ENCODE results near the gene EHD4.

The EHD4 gene

DNA sequence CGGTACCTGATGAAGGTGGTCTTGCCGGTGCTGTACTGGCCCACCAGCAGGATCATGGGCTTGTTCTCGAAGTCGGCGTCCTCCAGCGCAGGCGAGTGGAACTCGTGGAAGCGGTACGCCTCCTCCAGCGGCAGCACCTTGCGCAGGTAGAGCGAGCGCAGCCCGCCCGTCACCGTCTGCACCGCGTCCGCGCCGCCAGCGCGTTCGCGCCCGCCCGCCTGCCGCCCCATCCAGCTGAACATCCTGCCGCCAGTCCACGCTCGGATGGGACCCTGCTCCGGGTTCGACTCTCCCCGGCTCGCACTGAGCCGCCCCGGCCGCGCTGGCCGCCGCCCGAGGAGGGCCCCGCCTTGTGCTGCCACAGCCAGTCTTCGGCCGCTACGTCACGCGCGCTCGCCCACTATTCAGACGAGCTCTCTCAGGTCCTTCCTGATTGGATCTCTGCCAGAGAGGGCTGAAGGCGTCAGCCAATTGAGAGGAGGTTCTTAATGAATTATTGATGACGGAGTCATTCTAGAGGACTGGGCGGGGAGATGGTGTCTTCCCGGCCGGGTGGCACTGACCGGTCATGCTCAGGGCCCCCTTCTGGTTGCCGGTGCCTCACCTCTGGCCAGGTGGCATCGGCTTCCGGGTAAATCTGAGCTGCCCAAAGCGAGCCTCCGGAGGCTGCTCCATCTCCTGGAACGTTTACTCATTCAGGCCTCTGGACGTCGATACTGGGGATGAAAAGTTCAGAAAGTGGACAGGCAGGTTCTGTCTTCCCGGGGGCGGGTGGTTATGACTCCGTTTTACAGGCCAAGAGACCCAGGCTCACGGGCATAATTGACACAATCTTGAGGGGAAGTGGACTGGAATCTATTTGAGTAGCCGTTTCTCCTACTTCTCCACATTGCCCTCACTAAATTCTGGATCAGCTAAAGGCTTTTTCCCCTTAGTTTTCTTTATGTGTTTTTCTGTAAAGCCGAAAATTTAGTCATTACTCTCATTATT is at the start of gene EHD4:
Gene EHD4 (minus strand): TSS at position 305 of the 990 bp plus-strand sequence. CDS start 63 bp downstream, at position 242.
- DNase-seq = peak; percentile 99

GRCh38 chr15:42021593-42021992 is 49.2 kb upstream of the EHD4 start:
- DNase-seq = no peak

- no peak for DNase-seq
Observed at GRCh38 chr15:42020713-42021273, 48.4 kb upstream of the EHD4 start, which contains the start of gene PLA2G4E. Gene PLA2G4E, minus strand, starts transcription at chr15:42021042. Its CDS starts 12 bp downstream, at chr15:42021030.

GRCh38 chr15:42018306-42019224 is 46.2 kb upstream of the EHD4 start:
- DNase-seq = no peak

GRCh38 chr15:42016971-42017370 is 44.6 kb upstream of the EHD4 start:
- no peak for DNase-seq

DNA sequence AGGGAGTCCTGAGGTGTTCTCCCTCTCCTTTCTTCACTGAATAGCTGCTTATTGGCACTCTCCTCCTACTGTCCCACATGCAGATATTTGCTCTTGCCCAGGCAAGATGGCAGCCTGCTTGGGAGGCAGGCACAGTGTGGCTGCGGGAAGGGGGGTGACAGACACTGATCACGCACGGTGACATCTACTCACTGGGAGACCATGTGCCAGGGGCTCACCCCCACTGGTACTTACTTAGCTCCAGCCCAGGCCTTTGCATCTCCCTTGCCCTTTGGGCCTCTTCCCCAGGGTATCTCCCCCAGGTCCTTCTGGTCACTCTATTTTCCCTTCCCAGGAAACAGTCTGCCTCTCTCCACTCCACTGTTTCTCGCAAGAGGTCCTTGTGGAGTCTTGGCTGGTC is 42.0 kb upstream of the EHD4 start:
- DNase-seq = no peak

DNA sequence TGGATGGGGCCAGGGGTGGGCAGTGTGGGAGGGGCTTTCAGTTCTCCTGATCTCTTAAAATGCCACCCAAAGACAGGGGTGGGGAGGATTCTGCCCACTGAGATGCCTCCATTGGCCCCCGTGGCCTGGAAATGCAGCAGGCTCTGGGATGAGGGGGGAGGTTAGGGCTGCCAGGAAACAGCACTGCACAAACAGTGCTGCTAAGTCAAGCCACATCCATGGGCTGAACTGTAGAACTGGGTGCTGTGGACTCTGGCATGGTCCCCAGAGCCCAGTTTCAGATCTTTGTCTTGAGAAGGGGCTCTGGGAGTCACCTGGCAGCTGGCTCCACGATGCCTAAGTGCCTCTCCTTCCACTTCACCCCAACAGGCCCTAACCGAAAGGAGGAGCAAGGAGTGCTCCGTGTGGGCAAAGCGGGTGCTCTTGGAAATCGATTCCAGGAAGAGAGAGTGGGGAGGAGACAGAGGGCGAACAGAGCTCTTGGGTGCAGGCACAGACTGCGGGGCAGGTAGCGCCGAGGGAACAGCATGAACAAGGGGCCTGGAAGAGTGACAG is 40.6 kb upstream of the EHD4 start:
- DNase-seq = no peak

DNA sequence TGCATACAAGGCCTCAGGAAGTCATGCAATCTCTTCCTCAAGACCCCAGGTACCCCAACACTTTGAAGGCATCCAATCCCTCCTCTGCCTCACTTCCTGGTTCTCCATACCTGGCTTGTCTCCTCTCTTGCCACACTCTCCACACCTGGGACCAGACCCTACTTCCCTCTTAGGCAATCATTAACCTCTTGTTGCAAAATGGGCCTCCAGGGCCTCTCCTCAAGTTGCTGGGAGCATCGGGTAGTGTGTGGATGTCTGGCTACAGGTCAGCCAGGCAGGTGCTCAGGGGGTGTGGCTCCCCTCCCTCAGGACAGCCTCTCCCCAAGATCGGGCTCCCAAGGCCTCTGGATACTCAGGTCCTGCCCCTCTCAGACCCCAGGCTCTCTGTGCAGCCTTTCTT is 39.9 kb upstream of the EHD4 start:
- DNase-seq = no peak

DNA sequence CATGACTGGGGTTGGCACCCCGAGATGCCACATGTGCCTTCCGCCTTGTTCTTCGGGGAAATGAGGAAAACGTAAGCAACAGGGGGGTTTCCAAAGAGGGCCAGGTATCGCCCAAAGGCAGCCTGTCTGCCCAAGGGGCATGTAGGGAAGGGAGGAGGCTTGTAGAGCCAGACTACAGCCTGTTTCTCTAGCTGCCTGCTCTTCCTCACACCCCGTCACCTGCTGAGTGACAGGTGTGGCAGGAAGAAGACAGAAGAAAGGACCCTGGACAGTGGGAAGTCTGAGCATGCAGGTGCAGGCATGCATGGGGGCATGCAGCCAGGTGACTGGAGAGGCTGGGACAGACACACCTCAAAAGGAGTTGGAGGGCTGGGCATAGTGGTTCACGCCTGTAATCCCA is 38.7 kb upstream of the EHD4 start:
- no peak for DNase-seq

DNA sequence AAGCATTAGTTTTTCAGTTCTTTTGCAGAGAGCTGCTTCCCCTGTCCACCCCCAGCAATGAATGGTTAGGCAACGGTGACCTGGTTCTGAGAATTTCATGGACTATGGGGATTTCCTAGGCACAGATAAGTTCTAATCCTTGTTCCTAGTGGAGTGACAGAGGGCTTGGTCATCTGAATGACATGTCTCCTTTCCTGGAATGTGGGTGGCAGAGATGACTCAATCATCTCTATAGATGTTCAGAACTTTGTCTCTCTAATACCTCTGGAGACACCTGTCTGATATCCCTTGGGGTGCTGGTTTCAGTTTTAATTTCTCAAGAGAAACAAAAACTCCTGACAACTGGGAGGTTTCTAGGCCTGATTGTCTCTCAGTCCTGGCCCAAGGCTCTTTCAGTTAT is 38.1 kb upstream of the EHD4 start:
- DNase-seq = no peak

DNA sequence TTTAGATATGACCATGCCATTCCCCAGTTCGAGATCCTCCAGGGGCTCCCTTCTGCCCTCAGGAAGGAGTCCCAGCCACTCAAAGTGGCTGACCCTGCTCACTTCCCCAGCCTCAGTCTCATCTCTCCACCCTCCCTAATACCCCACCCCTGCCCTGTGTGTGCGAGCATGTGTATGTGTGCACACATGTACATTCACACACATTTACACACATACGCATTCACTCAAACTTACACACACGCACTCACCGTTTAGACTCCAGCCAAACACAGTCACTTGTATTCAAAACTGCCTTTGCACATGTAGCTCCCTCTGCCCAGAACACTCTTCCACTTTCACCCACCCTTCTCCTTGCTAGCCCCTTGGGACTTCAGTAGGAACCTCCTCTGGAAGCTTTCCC is 37.1 kb upstream of the EHD4 start:
- DNase-seq = no peak

DNA sequence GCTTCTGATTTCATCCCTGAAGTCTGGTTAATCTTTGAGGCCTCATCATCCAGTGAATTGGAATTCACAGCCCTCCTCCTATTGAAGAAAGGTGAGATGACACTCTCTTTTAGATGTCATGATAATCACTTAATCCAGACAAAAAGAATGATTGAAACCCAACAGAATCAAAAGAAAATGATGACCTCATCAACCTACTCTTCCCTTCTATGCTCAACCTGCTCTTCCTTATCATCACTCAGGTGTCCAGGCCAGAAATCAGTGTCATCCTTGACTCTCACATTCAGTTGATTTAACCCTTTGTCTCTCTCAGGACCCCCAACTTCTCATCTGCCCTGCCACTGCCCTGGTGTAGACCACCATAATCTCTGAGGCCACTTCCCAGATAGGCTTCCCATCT is 36.7 kb upstream of the EHD4 start:
- no peak for DNase-seq

DNA sequence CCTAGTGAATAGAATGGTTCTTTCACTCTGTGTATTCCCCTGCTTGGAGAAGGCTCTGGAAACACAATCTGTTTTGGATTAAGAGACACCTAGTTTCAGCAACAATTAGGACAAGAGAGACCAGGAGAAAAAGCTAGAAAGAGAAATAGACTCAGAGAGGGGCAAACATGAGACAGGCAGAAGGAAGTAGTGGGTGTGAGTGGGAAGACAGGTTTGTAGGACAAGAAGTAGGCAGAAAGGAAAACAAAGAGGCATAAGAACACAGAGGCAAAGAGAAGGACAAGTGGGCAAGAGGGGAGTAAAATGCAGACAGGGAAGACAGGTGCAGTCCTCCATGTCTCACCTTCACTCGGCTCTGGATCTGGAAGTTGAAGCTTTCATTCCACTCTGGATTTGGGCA is 35.0 kb upstream of the EHD4 start:
- no peak for DNase-seq

- no peak for DNase-seq
Observed at GRCh38 chr15:42002333-42002732, 30.0 kb upstream of the EHD4 start.

- DNase-seq = no peak
Observed at GRCh38 chr15:42001236-42001635, 28.9 kb upstream of the EHD4 start.

- no peak for DNase-seq
Observed at GRCh38 chr15:41999290-42000285, 27.2 kb upstream of the EHD4 start.

DNA sequence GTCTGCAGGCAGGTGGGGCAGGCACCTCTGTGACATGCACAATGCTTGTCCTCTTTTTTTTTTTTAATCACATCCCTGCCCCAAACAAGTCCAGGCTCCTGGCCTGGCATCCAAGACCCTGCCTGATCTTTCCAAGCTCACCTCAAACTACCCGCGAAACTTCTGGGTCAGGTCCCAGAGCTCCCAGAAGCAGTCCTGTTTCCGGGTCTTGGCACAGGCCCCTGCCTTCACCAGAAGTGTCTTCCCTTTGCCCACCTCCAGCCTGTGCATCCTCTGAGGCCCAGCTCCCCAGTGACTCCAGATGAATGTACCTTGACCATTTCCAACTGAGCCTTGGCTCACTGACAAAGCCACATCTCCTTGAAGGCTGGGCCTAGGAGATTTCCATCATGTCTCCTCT is 25.5 kb upstream of the EHD4 start:
- no peak for DNase-seq

GRCh38 chr15:41996921-41997592 is 24.7 kb upstream of the EHD4 start:
- no peak for DNase-seq

GRCh38 chr15:41996376-41996775 is 24.0 kb upstream of the EHD4 start:
- DNase-seq = no peak

GRCh38 chr15:41995476-41995855 is 23.1 kb upstream of the EHD4 start:
- no peak for DNase-seq

Data from fibroblast of upper back skin (primary cell).